Stimulated activated CD8-positive, alpha-beta memory T cell treated with anti-CD3 and anti-CD28 coated beads, Interleukin-2, amount 100 ng/mL, for 48 hours (primary cell): Measurements from ENCODE around the gene PSMB5.

Source experiments
- DNase-seq, 2 donors: peaks; one replicate each; pipeline ENCODE4 v3.0.0-alpha.2; 2020; ENCODE audit warnings: low read depth in 2 of 2

Gene PSMB5

DNA sequence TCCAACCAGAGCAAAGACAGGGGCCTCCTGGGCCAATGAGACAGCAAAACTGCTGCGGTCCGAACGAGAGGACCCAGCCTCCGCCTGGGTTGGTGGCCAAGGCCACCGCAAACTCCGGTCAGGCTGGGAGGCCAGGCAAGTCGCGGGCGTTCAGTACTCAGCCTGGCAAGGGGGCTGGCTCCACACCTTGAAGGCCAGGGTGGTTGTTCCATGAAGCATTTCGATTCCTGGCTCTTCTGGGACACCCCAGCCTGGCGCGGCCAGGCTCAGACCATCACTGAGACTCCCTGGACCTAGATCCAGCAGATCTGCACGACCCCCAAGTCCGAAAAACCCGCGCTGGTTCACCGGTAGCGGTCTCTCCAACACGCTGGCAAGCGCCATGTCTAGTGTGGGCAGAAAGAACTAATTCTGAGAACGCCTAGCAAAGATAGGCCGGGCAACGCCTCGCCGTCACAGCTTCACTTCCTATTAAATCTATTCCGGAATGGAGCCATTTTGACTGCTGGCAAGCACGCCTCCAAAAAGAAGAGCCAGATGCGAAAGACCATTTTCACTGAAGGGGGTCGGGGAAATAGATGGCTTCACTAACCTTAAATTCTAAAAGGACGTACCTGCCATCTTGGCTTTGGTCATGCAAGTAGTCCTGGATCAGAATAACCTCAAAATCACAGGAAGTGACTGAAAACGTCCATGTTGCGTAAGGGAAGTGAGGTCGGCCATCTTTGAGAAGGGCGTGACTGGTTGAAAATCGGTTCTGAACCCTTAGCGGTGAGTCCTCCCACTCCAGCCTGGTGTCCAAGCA lies at the start of gene PSMB5:
Gene PSMB5 (minus strand): TSS at position 403 of the 805 bp plus-strand sequence. CDS start 19 bp downstream, at position 384.
- peak; percentile 61 to 75 for DNase-seq

DNA sequence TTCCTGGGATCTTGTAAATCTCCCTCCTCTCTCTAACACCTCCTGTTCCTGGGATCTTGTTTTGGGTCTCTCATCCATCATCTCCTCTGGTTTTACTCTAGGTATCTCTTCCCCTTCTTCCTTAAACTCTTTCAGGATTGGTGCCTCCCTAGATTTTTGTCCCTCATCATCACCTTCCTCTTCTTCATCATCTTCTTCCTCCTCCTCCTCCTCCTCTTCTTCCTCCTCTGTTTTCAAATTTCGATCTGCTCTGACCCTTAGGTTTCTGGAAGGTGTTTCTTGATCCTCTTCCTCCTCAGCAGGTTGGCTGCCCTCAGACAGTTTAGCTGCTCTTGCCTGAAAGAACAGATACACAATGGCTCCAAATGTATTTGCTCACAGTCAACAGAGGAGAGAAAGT lies 45.8 kb upstream of the PSMB5 start:
- no peak for DNase-seq

DNA sequence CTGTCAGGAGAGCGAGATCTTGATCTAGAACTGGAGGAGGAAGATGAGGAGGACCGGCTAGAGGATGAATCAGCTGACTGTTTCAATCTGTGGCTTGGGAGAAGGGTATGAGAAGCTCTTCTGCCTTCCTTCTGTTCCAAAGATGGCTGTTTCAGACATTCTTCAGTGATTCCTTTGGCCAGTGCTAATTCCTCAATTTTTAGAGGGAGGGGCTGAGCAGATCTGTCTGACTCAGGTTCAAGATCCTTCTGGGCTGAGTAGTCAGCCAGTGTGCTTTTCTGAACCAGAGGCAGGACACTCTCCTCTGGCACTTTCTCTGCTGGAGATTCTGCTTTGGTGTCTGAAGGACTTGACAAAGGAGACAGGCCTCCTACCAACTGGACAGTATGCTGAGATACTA lies 45.0 kb upstream of the PSMB5 start:
- no peak for DNase-seq

DNA sequence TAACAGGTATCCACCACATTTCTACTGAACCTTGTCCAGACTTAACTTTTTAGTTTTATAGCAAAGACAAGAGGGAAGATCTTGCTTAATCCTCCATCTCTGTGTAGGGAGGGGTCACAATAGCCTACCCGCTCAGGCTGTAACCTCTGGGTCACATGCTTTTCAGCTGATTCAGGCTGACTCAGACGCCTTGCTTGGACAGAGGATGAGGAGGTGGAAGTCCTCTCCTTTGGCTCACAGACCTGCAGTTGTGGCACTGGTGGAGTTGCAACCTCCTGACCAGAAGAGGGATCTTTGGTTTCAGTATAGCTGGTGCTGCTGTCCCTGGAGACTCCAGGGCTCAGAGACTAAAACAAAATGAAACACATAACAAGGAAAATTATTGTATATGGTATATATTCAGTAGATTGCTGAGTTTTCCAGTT lies 44.0 kb upstream of the PSMB5 start:
- no peak for DNase-seq

DNA sequence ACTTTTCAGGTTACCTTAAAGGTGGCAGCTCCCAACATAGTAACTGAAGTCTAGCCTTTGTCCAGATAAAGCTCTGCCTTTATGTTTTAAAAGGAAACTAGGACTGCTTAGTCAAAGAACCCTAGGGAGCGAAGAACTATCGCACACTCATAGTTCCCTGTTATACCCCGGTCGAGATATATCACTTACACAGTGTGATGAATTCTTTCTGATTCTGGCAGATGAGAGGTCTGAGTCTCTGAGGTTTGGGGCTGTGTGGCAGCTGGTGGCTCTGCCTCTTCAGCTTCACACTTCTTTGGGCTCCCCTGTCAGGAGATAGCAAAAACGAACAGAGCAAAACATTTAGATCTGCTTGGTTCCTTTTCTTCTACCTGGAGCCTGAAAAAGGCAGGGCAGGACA lies 43.3 kb upstream of the PSMB5 start:
- no peak for DNase-seq

DNA sequence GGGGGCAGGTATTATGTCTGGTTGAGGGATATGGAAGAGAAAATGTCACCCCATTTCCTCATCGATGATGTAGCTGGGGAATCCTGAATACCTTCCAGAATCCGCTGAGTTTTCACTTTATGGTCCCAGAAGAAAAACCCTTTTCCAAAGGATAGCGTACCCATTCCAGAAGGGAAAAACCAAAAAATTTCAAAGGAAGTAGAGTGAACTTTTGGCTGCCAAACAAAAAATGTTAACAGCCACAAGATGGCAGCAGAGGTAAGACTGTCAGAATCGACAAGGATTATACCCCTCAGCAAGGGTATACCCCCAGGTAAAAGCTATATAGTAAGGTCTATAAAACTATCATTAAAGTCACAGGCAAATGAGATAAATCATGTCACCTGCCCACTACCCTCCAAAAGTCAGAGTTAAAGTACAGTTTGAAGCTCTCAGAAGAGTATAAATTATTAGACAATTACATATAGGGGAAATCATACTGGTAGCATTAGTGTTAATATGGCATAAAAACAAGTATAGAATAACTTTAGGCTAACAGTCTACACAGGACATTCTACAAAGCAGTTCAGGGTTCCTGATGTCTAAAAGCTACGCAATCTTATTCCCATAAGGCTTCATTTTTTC lies 42.2 kb upstream of the PSMB5 start:
- DNase-seq, result no peak

DNA sequence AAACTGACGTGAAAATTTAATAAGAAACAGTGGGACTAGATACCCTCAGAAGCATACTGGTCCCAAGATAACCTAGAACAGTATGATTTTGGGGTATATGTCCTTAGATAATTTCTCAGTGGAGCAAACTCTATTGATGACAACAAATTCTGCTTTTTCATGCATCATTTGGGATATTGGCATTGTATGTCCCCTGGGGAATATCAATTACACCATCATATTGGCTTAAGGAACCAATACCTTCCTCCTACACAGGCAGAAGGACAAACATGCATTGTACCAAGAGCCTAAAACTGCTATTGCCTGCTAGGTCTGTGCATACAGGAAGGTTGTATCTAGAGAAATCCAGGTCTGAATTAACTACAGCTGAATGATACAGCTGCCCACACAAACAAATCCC lies 40.2 kb upstream of the PSMB5 start:
- DNase-seq, result no peak

DNA sequence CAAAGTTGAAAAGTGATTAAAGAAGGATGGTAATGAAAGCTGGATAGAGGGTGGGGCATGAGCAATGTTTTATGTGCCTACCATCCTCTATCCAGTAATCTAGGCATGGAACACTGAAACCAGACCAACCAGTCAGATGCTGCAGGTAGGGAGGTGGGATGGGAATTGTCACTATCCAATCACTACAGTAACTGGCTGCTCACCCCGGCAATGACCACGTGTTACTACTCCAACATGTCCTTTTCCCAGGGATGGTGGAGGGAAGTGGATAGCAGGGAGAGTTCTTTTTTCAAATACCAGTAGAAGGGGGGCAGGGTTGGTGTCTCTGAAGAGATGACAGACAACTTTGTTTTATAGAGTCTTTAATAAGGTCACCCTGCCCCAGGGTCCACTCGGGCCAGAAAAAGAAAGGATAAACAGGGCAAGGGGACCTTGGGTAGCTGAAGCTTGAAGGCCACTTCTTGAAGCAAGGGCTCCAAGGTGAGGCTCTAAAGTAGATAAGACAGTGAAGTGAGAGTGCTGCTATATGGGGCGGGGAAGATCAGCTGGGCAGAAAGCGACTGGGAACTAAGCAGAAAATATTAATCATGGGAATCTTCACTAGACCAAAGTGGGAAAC lies 37.3 kb upstream of the PSMB5 start:
- no peak for DNase-seq

DNA sequence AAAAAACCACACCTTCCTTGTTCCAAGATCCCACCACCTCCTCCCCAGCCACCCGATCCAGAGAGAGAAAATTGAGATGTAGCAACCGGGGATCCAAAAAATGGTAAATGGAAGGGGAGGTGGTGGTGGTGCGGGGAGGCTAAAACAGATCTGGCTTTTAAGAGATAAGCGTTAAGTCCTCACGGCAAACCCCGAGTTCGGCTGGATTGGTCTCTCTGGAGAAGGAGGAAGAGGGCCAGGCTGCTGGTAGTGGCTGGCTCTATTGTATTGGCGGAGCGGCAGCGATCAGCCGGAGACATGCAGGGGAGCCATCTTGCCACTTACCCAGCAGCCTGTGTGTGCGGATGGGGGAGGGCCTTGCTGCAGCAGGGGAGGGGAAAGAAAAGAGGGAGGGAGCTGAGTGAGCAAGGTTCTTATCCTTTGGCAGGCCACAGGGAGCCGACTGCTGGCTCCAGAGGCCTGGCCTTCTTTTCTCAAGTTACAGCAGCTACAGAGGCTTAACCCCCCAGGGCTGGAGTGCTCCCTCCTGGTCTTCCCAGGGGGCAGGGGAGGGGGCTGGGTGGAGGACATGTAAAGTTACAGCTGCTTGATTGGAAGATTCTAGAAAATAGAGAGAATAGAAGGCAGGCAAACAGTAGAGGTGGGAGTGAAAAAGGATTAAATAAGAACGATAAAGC lies 36.7 kb upstream of the PSMB5 start:
- DNase-seq, result peak; percentile 60 to 63

DNA sequence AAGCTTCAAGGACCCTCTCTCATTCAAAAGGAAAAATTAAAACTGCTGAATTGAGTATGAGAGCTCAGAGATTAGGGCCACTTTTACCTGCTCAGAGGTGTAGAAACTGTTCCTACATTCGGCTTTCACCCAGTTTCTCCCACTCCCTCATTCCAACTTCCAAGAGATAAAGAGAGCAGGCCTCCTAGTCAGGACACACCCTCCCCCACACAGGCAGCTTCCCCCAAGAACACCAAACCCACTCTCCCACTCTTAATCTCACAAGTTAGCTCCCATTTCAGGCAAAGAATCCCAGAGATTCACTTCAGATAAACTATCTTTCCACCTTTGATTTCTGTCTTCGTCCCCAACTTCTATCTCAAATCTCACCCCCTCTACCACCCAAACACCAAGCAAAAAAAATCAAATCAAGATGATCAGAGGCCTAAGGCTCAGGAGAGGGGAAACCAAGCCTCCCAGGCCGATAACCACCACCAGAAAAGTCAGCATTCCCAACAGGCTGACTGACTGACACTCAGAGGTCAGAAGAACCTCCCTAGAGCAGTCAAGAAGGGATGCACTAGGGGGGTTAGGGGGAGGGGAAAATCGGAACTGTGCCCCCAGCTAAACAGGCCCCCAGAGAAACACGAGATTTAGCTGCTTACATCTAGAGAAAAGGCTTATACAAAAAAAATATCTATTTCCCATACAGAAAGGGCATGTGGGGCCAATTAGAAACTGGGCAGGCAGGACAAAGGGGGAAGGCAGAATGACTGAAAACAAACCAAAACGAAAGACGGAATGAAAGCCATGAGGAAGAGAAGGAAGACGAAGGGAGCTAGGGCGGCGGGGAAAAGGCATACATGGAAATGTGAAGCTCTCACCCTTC lies 35.8 kb upstream of the PSMB5 start:
- DNase-seq, result no peak

DNA sequence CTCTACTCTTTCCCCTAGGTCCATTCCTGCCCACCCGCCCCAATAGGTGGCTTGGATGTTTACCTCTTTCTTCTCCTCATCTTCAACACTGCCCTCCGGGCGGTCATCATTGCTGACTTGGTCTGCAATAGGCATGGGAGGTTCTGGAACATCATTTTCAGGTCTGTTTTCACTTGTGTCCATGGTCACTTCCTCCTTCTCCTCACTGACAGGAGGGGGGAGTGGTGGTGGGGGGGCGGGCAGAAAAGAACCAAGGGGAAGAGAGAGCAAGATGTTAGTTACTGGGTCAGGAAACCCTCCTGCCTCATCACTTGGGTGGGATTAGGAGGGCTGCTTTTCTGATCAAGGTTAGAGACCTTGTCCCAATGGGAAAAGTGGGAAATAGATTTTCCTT lies 34.7 kb upstream of the PSMB5 start:
- no peak for DNase-seq

DNA sequence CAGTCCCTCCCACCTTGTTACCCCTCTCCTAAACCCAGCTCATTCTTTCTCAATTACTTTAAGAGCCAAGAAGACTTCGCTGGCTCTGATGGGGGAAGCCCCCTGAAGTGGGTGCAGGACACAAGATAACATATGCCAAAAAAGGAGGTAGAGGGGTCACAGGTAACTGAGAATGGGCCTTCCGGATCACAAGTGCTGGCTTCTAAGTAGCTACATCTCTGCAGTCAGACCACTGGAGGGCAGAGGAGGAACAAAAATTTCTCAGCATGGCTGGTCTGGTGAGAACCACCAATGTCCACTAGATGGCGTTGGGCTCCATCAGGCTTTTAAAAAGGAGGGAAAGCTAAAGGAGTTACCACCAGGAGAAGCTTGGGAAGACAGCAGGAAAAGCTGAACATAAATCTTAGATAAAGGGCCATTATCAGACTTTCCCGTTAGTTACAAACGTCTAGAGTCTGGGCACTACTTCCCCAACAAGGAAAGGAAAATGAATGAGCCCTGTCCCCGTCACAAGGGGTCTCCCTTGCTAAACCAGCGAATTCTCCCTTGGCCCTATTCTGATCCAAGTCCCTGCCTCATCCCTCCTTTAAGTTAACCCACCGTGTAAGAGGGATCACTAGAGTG lies 34.2 kb upstream of the PSMB5 start:
- peak; percentile 32 to 50 for DNase-seq

DNA sequence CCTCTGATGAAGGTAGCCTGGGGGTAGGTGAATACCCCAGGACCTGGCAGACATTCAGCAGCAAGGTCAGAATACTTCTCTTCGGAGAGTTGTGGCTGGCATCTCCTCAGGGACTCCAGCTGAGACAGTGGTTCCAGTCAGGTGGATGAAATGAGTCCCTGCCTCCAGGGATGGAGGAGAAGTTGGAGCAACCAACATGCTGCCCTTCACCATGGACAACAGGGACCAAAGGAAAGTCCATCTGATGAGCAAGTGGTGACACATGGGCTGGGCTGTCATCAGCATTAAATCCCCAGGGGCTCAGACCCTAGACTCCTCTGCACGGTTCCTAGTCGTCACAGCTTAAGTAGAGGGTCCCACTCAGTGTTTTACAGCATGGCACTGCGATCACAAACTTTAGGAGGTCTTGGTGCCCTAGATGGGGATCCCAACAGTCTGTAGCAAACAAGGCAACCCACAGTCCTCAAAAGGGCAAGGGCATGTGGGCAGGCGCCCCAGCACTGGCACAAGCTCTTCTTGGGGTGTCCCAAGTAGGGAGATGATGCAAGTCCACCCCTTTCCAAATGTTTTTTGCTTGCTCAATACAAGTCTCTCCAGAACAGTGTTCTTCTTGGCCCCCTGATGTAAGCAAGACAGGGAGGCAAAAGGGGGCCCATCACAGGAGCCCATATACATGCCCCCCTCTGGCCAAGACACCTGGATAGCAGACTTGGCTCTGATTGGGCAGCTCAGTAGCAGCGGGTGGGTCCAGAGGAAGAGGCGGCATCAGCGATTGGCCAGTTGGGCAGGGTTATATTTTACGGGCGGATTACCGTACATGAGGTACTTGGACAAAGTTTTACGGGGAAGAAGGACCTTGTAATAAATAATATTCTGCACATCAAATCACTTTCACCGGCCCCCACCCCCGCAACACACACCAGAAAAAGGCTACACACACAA lies 33.4 kb upstream of the PSMB5 start:
- DNase-seq, result no peak

DNA sequence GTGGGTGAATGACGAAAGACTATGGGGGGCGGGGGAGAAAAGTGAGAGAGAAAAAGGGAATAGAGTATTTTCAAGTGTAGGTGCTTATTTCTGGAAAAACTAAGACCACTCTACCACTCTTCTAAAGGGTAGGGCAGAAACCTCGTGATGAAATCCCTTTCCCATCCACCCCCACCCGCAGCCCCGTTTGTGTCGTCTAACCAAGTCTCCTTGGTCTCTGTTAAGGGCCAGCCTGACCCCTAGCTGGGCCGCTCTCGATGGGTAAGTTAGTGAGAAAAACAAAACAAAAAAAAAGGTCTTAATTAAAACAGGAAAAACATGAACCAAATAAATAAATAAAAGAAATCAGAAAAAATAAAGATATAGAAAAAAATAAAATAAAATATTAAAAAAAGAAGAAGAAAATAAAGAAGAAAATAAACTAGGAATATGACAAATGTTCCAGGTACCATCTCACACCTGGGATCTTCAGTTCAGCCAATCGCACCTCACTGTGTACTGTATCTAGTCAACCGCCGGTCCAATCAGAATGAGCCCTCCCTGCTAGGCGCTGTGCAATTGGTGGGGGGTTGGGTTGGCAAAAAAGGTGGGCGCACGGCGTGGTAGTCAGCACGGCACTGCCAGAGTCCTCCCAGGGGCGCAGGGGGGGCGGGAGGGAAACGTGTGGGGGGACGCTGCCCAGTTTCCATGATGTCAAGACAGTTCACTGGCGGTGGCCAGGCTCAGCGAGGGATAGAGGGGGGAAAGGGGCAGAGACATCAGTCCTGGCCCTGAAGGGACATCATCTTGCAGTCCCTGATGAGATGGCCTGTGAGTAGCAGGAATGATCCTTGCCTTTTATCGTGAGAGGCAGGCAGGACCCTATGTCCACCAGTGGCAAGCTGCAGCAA lies 32.4 kb upstream of the PSMB5 start:
- DNase-seq, result no peak

DNA sequence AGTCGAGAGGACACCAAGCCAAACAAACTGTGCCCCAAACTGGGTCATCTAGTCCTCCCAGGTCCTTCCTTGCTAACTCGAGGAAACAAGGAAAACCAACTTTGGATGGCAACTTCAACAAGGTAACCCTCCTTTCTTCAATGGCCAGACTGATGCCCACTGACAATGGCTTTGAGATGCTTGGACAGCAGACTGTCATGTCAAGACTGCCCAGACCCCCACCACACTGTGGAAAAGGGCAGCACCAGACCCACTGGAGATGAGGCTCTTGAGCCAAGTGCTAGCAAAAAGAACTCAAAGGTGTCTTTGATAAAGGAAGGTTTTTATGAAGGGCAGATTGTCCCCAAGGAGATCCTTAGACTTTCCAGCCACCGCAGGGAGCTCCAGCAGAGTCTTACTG lies 31.7 kb upstream of the PSMB5 start:
- DNase-seq, result no peak

DNA sequence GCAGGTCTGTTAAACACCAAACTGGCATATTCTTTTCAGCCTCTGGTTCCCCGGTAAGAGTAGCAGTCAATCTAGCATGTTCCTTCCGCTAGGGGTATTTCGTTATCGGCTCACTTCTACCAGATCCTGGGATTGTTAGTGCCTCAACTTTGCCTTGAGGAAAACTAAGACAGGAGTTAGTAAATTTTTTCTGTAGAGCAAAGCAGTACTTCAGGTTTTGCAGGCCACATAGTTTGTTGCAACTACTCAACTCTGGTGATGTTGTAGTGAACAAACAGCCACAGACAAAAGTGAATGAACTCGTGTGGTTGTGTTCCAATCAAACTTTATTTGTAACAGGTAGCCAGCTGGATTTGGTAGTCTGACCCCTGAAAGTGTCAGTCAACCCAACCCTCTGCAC lies 28.9 kb upstream of the PSMB5 start:
- no peak for DNase-seq

DNA sequence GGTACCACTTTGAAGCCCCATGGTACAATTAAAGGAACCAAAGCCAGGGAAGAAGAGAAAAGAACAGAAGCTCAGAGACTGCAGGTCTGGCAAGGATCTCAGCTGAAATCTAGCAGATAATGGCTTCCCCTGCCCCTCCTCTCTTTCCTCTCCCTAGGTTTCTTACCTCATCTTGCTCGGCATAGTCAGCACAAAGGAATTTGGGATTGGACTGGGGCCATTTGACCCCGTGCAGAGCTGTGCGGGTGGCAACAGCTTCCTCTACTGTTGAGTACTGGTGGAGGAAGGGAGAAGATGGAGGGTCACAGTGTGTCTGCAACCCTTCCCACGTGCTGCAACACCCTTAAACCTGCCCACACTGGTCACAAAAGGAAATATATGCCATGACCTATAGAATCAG lies 27.3 kb upstream of the PSMB5 start:
- DNase-seq, result no peak

DNA sequence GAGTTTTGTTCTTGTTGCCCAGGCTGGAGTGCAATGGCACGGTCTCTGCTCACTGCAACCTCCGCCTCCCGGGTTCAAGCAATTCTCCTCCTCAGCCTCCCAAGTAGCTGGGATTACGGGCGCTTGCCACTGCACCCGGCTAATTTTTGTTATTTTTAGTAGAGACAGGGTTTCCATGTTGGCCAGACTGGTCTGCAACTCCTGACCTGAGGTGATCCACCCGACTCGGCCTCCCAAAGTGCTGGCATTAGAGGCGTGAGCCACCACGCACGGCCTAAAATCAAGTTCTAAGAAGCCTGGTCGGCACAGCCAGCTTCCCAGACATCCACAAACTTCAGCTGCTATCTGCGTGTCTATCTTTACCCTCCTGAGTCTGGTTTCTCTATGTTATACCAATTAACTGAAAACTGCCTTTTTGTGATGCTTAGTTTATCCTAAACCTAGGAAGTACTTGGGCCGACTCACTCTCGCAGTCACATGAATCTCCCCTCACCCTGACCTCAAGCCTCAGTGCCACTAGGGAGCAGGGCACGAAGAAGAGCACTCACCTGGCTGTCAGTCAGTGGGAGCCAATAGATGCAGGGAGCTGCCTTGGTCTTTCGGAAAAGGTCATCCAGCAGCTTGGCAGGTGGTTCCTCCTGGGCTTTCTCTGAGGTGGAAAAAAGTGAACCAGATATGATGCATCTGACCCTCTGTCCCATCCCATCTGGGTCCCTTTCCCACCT lies 26.0 kb upstream of the PSMB5 start:
- DNase-seq, result no peak
